Endothelial cell of umbilical vein (primary cell): Measurements from ENCODE around the gene PRAMEF1. TPM values are rescaled to one million over a fixed set of nuclear protein-coding genes. Genes with fewer than 3 reads are reported as not detected.

Experiments used
- BruUV-seq: library from RNA; stranded (reverse); fragments of 400-500 nt; replicated peaks from 2 replicates; lab custom pipeline; 2021; lab: Mats Ljungman, UMichigan
- CTCF ChIA-PET: fragments of 300-600, 350-600 bp; sonication (Branson Sonifier 250); formaldehyde crosslinking; loops from one replicate; lab custom pipeline; 2021; ENCODE audit warnings: antibody characterized with exemption, inconsistent platforms; lab: Charles Lee
- POLR2A ChIA-PET: fragments of 300-600, 350-600 bp; sonication (Branson Sonifier 250); formaldehyde crosslinking; loops from one replicate; lab custom pipeline; 2021; ENCODE audit warnings: antibody characterized with exemption, inconsistent platforms; lab: Charles Lee
- DNase-seq: peaks from one replicate; pipeline ENCODE4 v3.0.0-alpha.2; 2011; ENCODE audit warnings: low read depth, low spot score
- FAIRE-seq: peaks from 2 replicates; lab custom pipeline; 2011; peaks lifted over from hg19 to GRCh38; lab: Jason Lieb, UNC
- H2AFZ ChIP-seq: 2 replicates; pipeline ENCODE4 v1.6.0; 2012; ENCODE audit warnings: low read depth, low read length, control low read depth, inconsistent platforms
- H3K27ac ChIP-seq: 2 replicates; pipeline ENCODE4 v1.5.1; 2011; ENCODE audit warnings: low read depth, mild to moderate bottlenecking, control low read depth, low read length, moderate library complexity; ENCODE audit not compliant: insufficient read depth
- H3K27me3 ChIP-seq, 2 experiments: 2 replicates each; pipeline versions ENCODE4 v1.6.0 to v1.6.1; 2011; ENCODE audit warnings: low read length in 2 of 2, mixed read lengths in 1 of 2; ENCODE audit not compliant: control insufficient read depth in 2 of 2, insufficient read depth in 2 of 2
- H3K36me3 ChIP-seq, 2 experiments: 2 replicates in 1 of 2; 3 replicates in 1 of 2; pipeline ENCODE4 v1.5.1; 2011; ENCODE audit warnings: low read length in 2 of 2, mild to moderate bottlenecking in 1 of 2, moderate library complexity in 1 of 2; ENCODE audit not compliant: control insufficient read depth in 2 of 2, insufficient read depth in 2 of 2; ENCODE audit errors: extremely low read depth in 1 of 2
- H3K4me1 ChIP-seq: 3 replicates; pipeline ENCODE4 v1.5.1; 2011; ENCODE audit warnings: mild to moderate bottlenecking, low read length; ENCODE audit not compliant: control insufficient read depth, insufficient read depth; ENCODE audit errors: extremely low read depth
- H3K4me2 ChIP-seq: 2 replicates; pipeline ENCODE4 v1.6.1; 2011; ENCODE audit warnings: low read length, control low read depth, mixed read lengths; ENCODE audit not compliant: insufficient read depth
- H3K4me3 ChIP-seq, 3 experiments: fragments of 200-600 bp in 1 of 3; sonication (generic), shearing (Covaris generic) in 1 of 3; replicated peaks in 1 of 3; 2 replicates each; pipeline ENCODE4 v1.5.1; 2011 to 2016; ENCODE audit warnings: control low read depth in 3 of 3, low read length in 3 of 3, mild to moderate bottlenecking in 2 of 3, inconsistent platforms in 1 of 3, low read depth in 1 of 3, moderate library complexity in 1 of 3; ENCODE audit not compliant: insufficient read depth in 1 of 3
- H3K79me2 ChIP-seq: 2 replicates; pipeline ENCODE4 v1.6.0; 2012; ENCODE audit warnings: low read length, inconsistent platforms; ENCODE audit not compliant: control insufficient read depth, insufficient read depth
- H3K9ac ChIP-seq: replicated peaks from 2 replicates; pipeline ENCODE3; 2011; ENCODE audit warnings: low read length, control low read depth; ENCODE audit not compliant: insufficient read depth; ENCODE audit errors: extremely low read depth
- H3K9me1 ChIP-seq: replicated peaks from 3 replicates; pipeline ENCODE4 v1.6.0; 2011; ENCODE audit warnings: mild to moderate bottlenecking, low read length; ENCODE audit not compliant: control insufficient read depth, insufficient read depth; ENCODE audit errors: extremely low read depth
- H3K9me3 ChIP-seq: replicated peaks from 2 replicates; pipeline ENCODE4 v1.5.1; 2012; ENCODE audit warnings: low read length, inconsistent platforms; ENCODE audit not compliant: control insufficient read depth, insufficient read depth
- H4K20me1 ChIP-seq: replicated peaks from 2 replicates; pipeline ENCODE3; 2011; ENCODE audit warnings: mild to moderate bottlenecking, low read length; ENCODE audit not compliant: control insufficient read depth, insufficient read depth; ENCODE audit errors: extremely low read depth
- CTCF ChIP-seq, 2 donors: IDR thresholded peaks; 1 replicate in 1 of 2; 2 replicates in 1 of 2; pipeline ENCODE4 v1.5.1; 2011; ENCODE audit warnings: low read length in 2 of 2, mild to moderate bottlenecking in 2 of 2, moderate library complexity in 2 of 2, control low read depth in 1 of 2, inconsistent platforms in 1 of 2, low read depth in 1 of 2; ENCODE audit not compliant: insufficient read depth in 1 of 2; ENCODE audit errors: extremely low read depth in 1 of 2
- EZH2 ChIP-seq: IDR thresholded peaks from 2 replicates; pipeline ENCODE4 v1.6.1; 2012; ENCODE audit warnings: borderline replicate concordance, low read depth, mild to moderate bottlenecking, moderate library complexity, low read length, inconsistent platforms; ENCODE audit not compliant: severe bottlenecking
- FOS ChIP-seq: IDR thresholded peaks from 2 replicates; pipeline ENCODE4 v1.6.1; 2011; ENCODE audit warnings: mild to moderate bottlenecking, low read length, moderate library complexity, borderline replicate concordance; ENCODE audit not compliant: insufficient read depth
- GATA2 ChIP-seq: IDR thresholded peaks from 2 replicates; pipeline ENCODE4 v1.7.0; 2011; ENCODE audit warnings: low read depth, mild to moderate bottlenecking, moderate library complexity, mixed read lengths, low read length; ENCODE audit not compliant: insufficient read length, insufficient read depth
- JUN ChIP-seq: IDR thresholded peaks from 2 replicates; pipeline ENCODE4 v1.6.1; 2011; ENCODE audit warnings: borderline replicate concordance, low read depth; ENCODE audit not compliant: insufficient read length, insufficient read depth
- MAX ChIP-seq: IDR thresholded peaks from 2 replicates; pipeline ENCODE4 v1.6.1; 2011; ENCODE audit not compliant: insufficient read depth, insufficient read length
- MYC ChIP-seq: IDR thresholded peaks from one replicate; pipeline ENCODE4 v1.6.1; 2011; ENCODE audit warnings: mild to moderate bottlenecking, low read depth, low read length
- POLR2A ChIP-seq: IDR thresholded peaks from 2 replicates; pipeline ENCODE4 v1.6.1; 2012; ENCODE audit warnings: low read depth, mild to moderate bottlenecking, control low read depth, low read length
- POLR2AphosphoS5 ChIP-seq: IDR thresholded peaks from 2 replicates; pipeline ENCODE4 v1.6.1; 2012; ENCODE audit warnings: low read depth, mild to moderate bottlenecking, control low read depth, low read length, moderate library complexity; ENCODE audit not compliant: insufficient read depth
- dilution Hi-C: fragments of 300-500 bp; cut with MboI; formaldehyde crosslinking; loops from one replicate; pipeline ENCODE4 v1.15.0; 2019; ENCODE audit warnings: low sequenced_read_pairs; ENCODE audit not compliant: extremely low pct_ligation_motif_present
- intact Hi-C: fragments of 100-400 bp; cut with micrococcal nuclease; formaldehyde crosslinking; loops from one replicate; pipeline ENCODE4 v1.10.0; 2022
- polyA plus RNA-seq, 4 experiments: library from polyadenylated mRNA; depleted of rRNA in 3 of 4; stranded (reverse) in 3 of 4; unstranded in 1 of 4; fragments of >200 nt; gene quantifications; 2 replicates each; pipeline versions ENCODE4 v1.2.1 to v1.2.3, GENCODE V29; 2011 to 2012; ENCODE audit warnings: missing spikeins in 1 of 4
- total RNA-seq: library from RNA; stranded (reverse); gene quantifications from 2 replicates; pipeline ENCODE4 v1.2.3, GENCODE V29; 2021

The PRAMEF1 gene
- total and polyA plus RNA-seq, 2 donors (not counting 3 experiments of a cell fraction or from before 2014, with no cell fraction given): not detected

GRCh38 chr1:12754738-12755137, 36.5 kb upstream of the PRAMEF1 start:
- Histone ChIP-seq H3K9me3 (no peaks in the 10 kb centered on the region), H3K4me1 (no peaks in the 10 kb centered on the region), H3K4me2 (no peak overlapping the region), H3K9me1 (no peaks in the 10 kb centered on the region), H2AFZ (no peak overlapping the region), H3K27me3 (no peaks in the 10 kb centered on the region), H3K4me3 (no peak overlapping the region), H3K36me3 (no peaks in the 10 kb centered on the region), H3K79me2 (no peaks in the 10 kb centered on the region), H3K27ac (no peak overlapping the region), H4K20me1 (no peaks in the 10 kb centered on the region), H3K9ac (no peak overlapping the region)
- DNase-seq: no peak
- CTCF ChIA-PET: no interaction called here
- FAIRE-seq: no peak
- BruUV-seq: no TSS peak
- POLR2A ChIA-PET: no interaction called here
- dilution Hi-C loops: no loop called here
- TF ChIP-seq GATA2: no peak
- TF ChIP-seq FOS: no peak
- TF ChIP-seq MAX: no peak
- no peak for TF ChIP-seq POLR2A
- TF ChIP-seq JUN: no peak
- TF ChIP-seq POLR2AphosphoS5: no peak
- TF ChIP-seq CTCF (IDR thresholded peaks at IDR 0.05; ENCODE audit: extremely low read depth in 1 of 2, insufficient read depth in 1 of 2, low read depth in 1 of 2, low read length in 2 of 2): no peak
- TF ChIP-seq EZH2: no peak
- no peak for TF ChIP-seq MYC
- intact Hi-C loops: no loop called here
